ENCODE measurements around the gene ADGRV1. TPM values are rescaled to one million over a fixed set of nuclear protein-coding genes. Genes with fewer than 3 reads are reported as not detected.

ADGRV1 gene
- total RNA-seq, 1 donor = 0.43 TPM

GRCh38 chr5:90709323-90710155, 150.9 kb downstream of the ADGRV1 start:
- peak; percentile 33 for DNase-seq (ENCODE audit: low read depth)
- no peak overlapping the region for H3K4me3 ChIP-seq (ENCODE audit: low read depth, low read length)
- TF ChIP-seq CTCF (IDR thresholded peaks at IDR 0.05; ENCODE audit: insufficient read depth, low read depth, low read length) = peak; percentile 79

- no peak for TF ChIP-seq CTCF (IDR thresholded peaks at IDR 0.05; ENCODE audit: insufficient read depth, low read depth, low read length)
- no peak overlapping the region for H3K4me3 ChIP-seq (ENCODE audit: low read depth, low read length)
- no peak for DNase-seq (ENCODE audit: low read depth)
These were observed 159.8 kb downstream of the ADGRV1 start for GRCh38 chr5:90718387-90718786.

GRCh38 chr5:90739567-90739966, 181.0 kb downstream of the ADGRV1 start:
- DNase-seq (ENCODE audit: low read depth) = no peak
- H3K4me3 ChIP-seq (ENCODE audit: low read depth, low read length) = no peak overlapping the region
- TF ChIP-seq CTCF (IDR thresholded peaks at IDR 0.05; ENCODE audit: insufficient read depth, low read depth, low read length) = no peak

- TF ChIP-seq CTCF (IDR thresholded peaks at IDR 0.05; ENCODE audit: insufficient read depth, low read depth, low read length) = no peak
- H3K4me3 ChIP-seq (ENCODE audit: low read depth, low read length) = no peak overlapping the region
- no peak for DNase-seq (ENCODE audit: low read depth)
These were observed 181.7 kb downstream of the ADGRV1 start for GRCh38 chr5:90740244-90740799.

- no peak overlapping the region for H3K4me3 ChIP-seq (ENCODE audit: low read depth, low read length)
- TF ChIP-seq CTCF (IDR thresholded peaks at IDR 0.05; ENCODE audit: insufficient read depth, low read depth, low read length) = no peak
- no peak for DNase-seq (ENCODE audit: low read depth)
These were observed 182.5 kb downstream of the ADGRV1 start for GRCh38 chr5:90741022-90741564.

- no peak for DNase-seq (ENCODE audit: low read depth)
- no peak for TF ChIP-seq CTCF (IDR thresholded peaks at IDR 0.05; ENCODE audit: insufficient read depth, low read depth, low read length)
- no peak overlapping the region for H3K4me3 ChIP-seq (ENCODE audit: low read depth, low read length)
These were observed 187.5 kb downstream of the ADGRV1 start for GRCh38 chr5:90746119-90746518.

Data from fibroblast of villous mesenchyme (primary cell).